GM21723 (cell line): ENCODE results near the gene MND1.

Experiments
- ATAC-seq: cut with Tn5 transposase; IDR thresholded peaks from one replicate; pipeline ENCODE4 v1.9.1; 2021; ENCODE audit warnings: mild to moderate bottlenecking, moderate library complexity; ENCODE audit not compliant: unreplicated experiment

Gene MND1

GRCh38 chr4:153344131-153345011 lies at the start of gene MND1:
Gene MND1 (plus strand): TSS chr4:153344688. CDS start chr4:153344738, 50 bp downstream.
- peak; percentile 86 for ATAC-seq

- no peak for ATAC-seq
These were observed 49.2 kb upstream of the MND1 start for GRCh38 chr4:153295131-153295755.

- no peak for ATAC-seq
These were observed 48.3 kb upstream of the MND1 start for GRCh38 chr4:153296040-153296823.

- no peak for ATAC-seq
These were observed 47.4 kb upstream of the MND1 start for GRCh38 chr4:153297116-153297515.

GRCh38 chr4:153310793-153311192 lies 33.7 kb upstream of the MND1 start:
- ATAC-seq: no peak

GRCh38 chr4:153314915-153315314 lies 29.6 kb upstream of the MND1 start:
- ATAC-seq: no peak

GRCh38 chr4:153318696-153319320 lies 25.7 kb upstream of the MND1 start:
- ATAC-seq: peak; percentile 63

- ATAC-seq: no peak
These were observed 21.7 kb upstream of the MND1 start for GRCh38 chr4:153322791-153323190.

- ATAC-seq: no peak
These were observed 20.4 kb upstream of the MND1 start for GRCh38 chr4:153324046-153324445.

- no peak for ATAC-seq
These were observed 18.9 kb upstream of the MND1 start for GRCh38 chr4:153325558-153325957.

GRCh38 chr4:153326513-153326912 lies 18.0 kb upstream of the MND1 start:
- no peak for ATAC-seq

- ATAC-seq: no peak
These were observed 17.2 kb upstream of the MND1 start for GRCh38 chr4:153327247-153327646.

- no peak for ATAC-seq
These were observed 11.6 kb upstream of the MND1 start for GRCh38 chr4:153332936-153333335.

- ATAC-seq: no peak
These were observed 10.6 kb upstream of the MND1 start for GRCh38 chr4:153333874-153334273.

- no peak for ATAC-seq
These were observed 8.8 kb upstream of the MND1 start for GRCh38 chr4:153335665-153336064.

GRCh38 chr4:153337686-153338085 lies 6.8 kb upstream of the MND1 start:
- no peak for ATAC-seq

- no peak for ATAC-seq
These were observed 2.9 kb upstream of the MND1 start for GRCh38 chr4:153341575-153342090.

GRCh38 chr4:153342751-153343552 lies 1.5 kb upstream of the MND1 start:
- ATAC-seq: no peak

GRCh38 chr4:153345012-153345981 lies 809 bp downstream of the MND1 start:
- ATAC-seq: peak; percentile 45
